Measurements from ENCODE around the gene PKHD1. TPM values are rescaled to one million over a fixed set of nuclear protein-coding genes. Genes with fewer than 3 reads are reported as not detected.

Gene PKHD1
- polyA plus RNA-seq, 1 of the 3 experiments (the other 2 are of a cell fraction) = not detected

DNA sequence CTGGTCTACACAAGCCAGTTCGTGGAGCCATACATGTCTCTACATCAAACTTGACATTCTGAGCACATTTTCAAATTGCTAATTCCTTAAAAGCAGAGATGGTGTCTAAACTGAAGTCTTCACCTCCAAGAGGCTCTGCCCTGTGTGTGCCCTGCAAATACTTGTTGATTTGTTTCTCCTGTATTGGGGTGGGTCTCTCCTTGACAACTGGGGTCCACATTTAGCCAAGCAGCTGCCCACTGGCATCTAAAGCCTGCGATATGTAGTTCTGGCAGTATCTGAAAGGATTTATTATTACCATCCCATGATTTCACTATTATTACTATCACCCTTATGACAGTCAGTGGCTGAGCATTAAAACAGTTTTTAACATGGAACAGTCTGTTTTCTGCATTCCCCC is 45.9 kb upstream of the PKHD1 start:
- TF ChIP-seq, protein P1, sequence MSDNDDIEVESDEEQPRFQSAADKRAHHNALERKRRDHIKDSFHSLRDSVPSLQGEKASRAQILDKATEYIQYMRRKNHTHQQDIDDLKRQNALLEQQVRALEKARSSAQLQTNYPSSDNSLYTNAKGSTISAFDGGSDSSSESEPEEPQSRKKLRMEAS (IDR thresholded peaks at IDR 0.05; ENCODE audit: low read depth) = no peak
- TF ChIP-seq, protein P2, sequence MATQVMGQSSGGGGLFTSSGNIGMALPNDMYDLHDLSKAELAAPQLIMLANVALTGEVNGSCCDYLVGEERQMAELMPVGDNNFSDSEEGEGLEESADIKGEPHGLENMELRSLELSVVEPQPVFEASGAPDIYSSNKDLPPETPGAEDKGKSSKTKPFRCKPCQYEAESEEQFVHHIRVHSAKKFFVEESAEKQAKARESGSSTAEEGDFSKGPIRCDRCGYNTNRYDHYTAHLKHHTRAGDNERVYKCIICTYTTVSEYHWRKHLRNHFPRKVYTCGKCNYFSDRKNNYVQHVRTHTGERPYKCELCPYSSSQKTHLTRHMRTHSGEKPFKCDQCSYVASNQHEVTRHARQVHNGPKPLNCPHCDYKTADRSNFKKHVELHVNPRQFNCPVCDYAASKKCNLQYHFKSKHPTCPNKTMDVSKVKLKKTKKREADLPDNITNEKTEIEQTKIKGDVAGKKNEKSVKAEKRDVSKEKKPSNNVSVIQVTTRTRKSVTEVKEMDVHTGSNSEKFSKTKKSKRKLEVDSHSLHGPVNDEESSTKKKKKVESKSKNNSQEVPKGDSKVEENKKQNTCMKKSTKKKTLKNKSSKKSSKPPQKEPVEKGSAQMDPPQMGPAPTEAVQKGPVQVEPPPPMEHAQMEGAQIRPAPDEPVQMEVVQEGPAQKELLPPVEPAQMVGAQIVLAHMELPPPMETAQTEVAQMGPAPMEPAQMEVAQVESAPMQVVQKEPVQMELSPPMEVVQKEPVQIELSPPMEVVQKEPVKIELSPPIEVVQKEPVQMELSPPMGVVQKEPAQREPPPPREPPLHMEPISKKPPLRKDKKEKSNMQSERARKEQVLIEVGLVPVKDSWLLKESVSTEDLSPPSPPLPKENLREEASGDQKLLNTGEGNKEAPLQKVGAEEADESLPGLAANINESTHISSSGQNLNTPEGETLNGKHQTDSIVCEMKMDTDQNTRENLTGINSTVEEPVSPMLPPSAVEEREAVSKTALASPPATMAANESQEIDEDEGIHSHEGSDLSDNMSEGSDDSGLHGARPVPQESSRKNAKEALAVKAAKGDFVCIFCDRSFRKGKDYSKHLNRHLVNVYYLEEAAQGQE (IDR thresholded peaks at IDR 0.05; ENCODE audit: low read depth, low read length) = no peak
- TF ChIP-seq GATA2 (CRISPR knock-in tag; IDR thresholded peaks at IDR 0.05) = no peak
- no peak for TF ChIP-seq RFX5 (IDR thresholded peaks at IDR 0.05; ENCODE audit: low read length)
- no peak for TF ChIP-seq TCF12 (IDR thresholded peaks at IDR 0.05)
- no peak for TF ChIP-seq SIN3A (IDR thresholded peaks at IDR 0.05; ENCODE audit: borderline replicate concordance, low read depth, low read length)
- TF ChIP-seq ELF1 (IDR thresholded peaks at IDR 0.05) = no peak
- no peak for TF ChIP-seq EP300 (IDR thresholded peaks at IDR 0.05; ENCODE audit: borderline replicate concordance in 1 of 2, low read depth in 1 of 2, low read length in 1 of 2)
- no peak for TF ChIP-seq RCOR1 (IDR thresholded peaks at IDR 0.05; ENCODE audit: low read length)
- TF ChIP-seq, protein P3, sequence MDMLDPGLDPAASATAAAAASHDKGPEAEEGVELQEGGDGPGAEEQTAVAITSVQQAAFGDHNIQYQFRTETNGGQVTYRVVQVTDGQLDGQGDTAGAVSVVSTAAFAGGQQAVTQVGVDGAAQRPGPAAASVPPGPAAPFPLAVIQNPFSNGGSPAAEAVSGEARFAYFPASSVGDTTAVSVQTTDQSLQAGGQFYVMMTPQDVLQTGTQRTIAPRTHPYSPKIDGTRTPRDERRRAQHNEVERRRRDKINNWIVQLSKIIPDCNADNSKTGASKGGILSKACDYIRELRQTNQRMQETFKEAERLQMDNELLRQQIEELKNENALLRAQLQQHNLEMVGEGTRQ (IDR thresholded peaks at IDR 0.05; ENCODE audit: borderline replicate concordance, low read depth, low read length) = no peak
- no peak for TF ChIP-seq FOXM1 (IDR thresholded peaks at IDR 0.05; ENCODE audit: low read depth)
- TF ChIP-seq, protein P4, sequence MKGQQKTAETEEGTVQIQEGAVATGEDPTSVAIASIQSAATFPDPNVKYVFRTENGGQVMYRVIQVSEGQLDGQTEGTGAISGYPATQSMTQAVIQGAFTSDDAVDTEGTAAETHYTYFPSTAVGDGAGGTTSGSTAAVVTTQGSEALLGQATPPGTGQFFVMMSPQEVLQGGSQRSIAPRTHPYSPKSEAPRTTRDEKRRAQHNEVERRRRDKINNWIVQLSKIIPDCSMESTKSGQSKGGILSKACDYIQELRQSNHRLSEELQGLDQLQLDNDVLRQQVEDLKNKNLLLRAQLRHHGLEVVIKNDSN (IDR thresholded peaks at IDR 0.05; ENCODE audit: borderline replicate concordance, low read depth) = no peak
- TF ChIP-seq, protein P5, sequence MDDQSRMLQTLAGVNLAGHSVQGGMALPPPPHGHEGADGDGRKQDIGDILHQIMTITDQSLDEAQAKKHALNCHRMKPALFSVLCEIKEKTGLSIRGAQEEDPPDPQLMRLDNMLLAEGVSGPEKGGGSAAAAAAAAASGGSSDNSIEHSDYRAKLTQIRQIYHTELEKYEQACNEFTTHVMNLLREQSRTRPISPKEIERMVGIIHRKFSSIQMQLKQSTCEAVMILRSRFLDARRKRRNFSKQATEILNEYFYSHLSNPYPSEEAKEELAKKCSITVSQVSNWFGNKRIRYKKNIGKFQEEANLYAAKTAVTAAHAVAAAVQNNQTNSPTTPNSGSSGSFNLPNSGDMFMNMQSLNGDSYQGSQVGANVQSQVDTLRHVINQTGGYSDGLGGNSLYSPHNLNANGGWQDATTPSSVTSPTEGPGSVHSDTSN (IDR thresholded peaks at IDR 0.05) = no peak
- TF ChIP-seq, protein P6, sequence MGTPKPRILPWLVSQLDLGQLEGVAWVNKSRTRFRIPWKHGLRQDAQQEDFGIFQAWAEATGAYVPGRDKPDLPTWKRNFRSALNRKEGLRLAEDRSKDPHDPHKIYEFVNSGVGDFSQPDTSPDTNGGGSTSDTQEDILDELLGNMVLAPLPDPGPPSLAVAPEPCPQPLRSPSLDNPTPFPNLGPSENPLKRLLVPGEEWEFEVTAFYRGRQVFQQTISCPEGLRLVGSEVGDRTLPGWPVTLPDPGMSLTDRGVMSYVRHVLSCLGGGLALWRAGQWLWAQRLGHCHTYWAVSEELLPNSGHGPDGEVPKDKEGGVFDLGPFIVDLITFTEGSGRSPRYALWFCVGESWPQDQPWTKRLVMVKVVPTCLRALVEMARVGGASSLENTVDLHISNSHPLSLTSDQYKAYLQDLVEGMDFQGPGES (IDR thresholded peaks at IDR 0.05; ENCODE audit: low read depth, low read length) = no peak
- TF ChIP-seq EZH2phosphoT487 (IDR thresholded peaks at IDR 0.05; ENCODE audit: borderline replicate concordance, low read depth) = no peak
- TF ChIP-seq MXI1 (IDR thresholded peaks at IDR 0.05; ENCODE audit: low read depth, low read length) = no peak
- no peak for TF ChIP-seq RAD21 (IDR thresholded peaks at IDR 0.05; ENCODE audit: low read length)
- TF ChIP-seq CHD2 (IDR thresholded peaks at IDR 0.05; ENCODE audit: low read length, partially characterized antibody) = no peak
- no peak for TF ChIP-seq FOXJ3 (CRISPR knock-in tag; IDR thresholded peaks at IDR 0.05)
- no peak for TF ChIP-seq TAF1 (IDR thresholded peaks at IDR 0.05; ENCODE audit: borderline replicate concordance, low read depth, low read length)

More for the DNA sequence above, 45.9 kb upstream of the PKHD1 start:
- no peak for DNase-seq
- no peak overlapping the region for H3K27ac ChIP-seq (ENCODE audit: low read depth in 2 of 2, low read length in 1 of 2)
- no peaks in the 10 kb centered on the region for H3K36me3 ChIP-seq (replicated peaks in 1 of 2; ENCODE audit: control insufficient read depth in 1 of 2, insufficient read depth in 2 of 2, low read length in 1 of 2)
- no peaks in the 10 kb centered on the region for H3K4me1 ChIP-seq (ENCODE audit: control insufficient read depth in 1 of 2, insufficient read depth in 2 of 2, low read depth in 1 of 2, low read length in 1 of 2)
- H3F3A ChIP-seq (replicated peaks; ENCODE audit: insufficient read depth) = no peaks in the 10 kb centered on the region
- no peaks in the 10 kb centered on the region for H3K9me2 ChIP-seq
- CTCF ChIA-PET = no interaction called here
- H3K79me2 ChIP-seq (ENCODE audit: insufficient read depth) = no peaks in the 10 kb centered on the region
- POLR2A ChIA-PET = no interaction called here
- no peaks in the 10 kb centered on the region for H3K9me3 ChIP-seq
- H3K27me3 ChIP-seq (ENCODE audit: insufficient read depth) = peaks cover 13% of the 10 kb centered on the region; the same call in 1 of the 2 replicates
- 19% methylated on average over 2 of the region's 2 CpGs for WGBS (ENCODE audit: low lambda C conversion rate)
- no peak overlapping the region for H2AFZ ChIP-seq (ENCODE audit: low read depth)
- H3K9ac ChIP-seq = no peak overlapping the region
- no peaks in the 10 kb centered on the region for H4K20me1 ChIP-seq (ENCODE audit: insufficient read depth)
- no peak overlapping the region for H3K4me2 ChIP-seq
- no peak overlapping the region for H3K4me3 ChIP-seq (ENCODE audit: low read depth in 2 of 2, low read length in 1 of 2)

All from SK-N-SH (cell line).